Glomerular endothelial cell (primary cell): ENCODE data around the gene ADGRA3. TPM values are rescaled to one million over a fixed set of nuclear protein-coding genes. Genes with fewer than 3 reads are reported as not detected.

Experiments
- DNase-seq: peaks from one replicate; pipeline ENCODE4 v3.0.0-alpha.2; 2011; ENCODE audit warnings: low read depth, low spot score; ENCODE audit errors: extremely low read depth
- total RNA-seq: library from RNA; depleted of rRNA; stranded (reverse); fragments of >200 nt; gene quantifications from 2 replicates; pipeline ENCODE4 v1.2.3, GENCODE V29; 2015

Gene ADGRA3
- total RNA-seq: 15.4 and 19.2 TPM in 2 replicates

GRCh38 chr4:22515888-22516541 is at the start of gene ADGRA3:
TSS of gene ADGRA3 (minus strand) at chr4:22516066. CDS start at chr4:22515784, 282 bp downstream.
- DNase-seq: no peak

- DNase-seq: no peak
These were observed 40.6 kb upstream of the ADGRA3 start for GRCh38 chr4:22556495-22556894.

- no peak for DNase-seq
These were observed 38.8 kb upstream of the ADGRA3 start for GRCh38 chr4:22554670-22555069.

- no peak for DNase-seq
These were observed 37.7 kb upstream of the ADGRA3 start for GRCh38 chr4:22553560-22553959.

- DNase-seq: no peak
These were observed 36.9 kb upstream of the ADGRA3 start for GRCh38 chr4:22552812-22553211.

GRCh38 chr4:22551550-22551949 is 35.7 kb upstream of the ADGRA3 start:
- no peak for DNase-seq

GRCh38 chr4:22546299-22546698 is 30.4 kb upstream of the ADGRA3 start:
- DNase-seq: no peak

GRCh38 chr4:22539251-22539650 is 23.4 kb upstream of the ADGRA3 start:
- DNase-seq: no peak

GRCh38 chr4:22537864-22538263 is 22.0 kb upstream of the ADGRA3 start:
- DNase-seq: no peak

GRCh38 chr4:22534374-22534773 is 18.5 kb upstream of the ADGRA3 start:
- DNase-seq: no peak

GRCh38 chr4:22532896-22533295 is 17.0 kb upstream of the ADGRA3 start:
- DNase-seq: no peak

GRCh38 chr4:22532117-22532516 is 16.3 kb upstream of the ADGRA3 start:
- no peak for DNase-seq

GRCh38 chr4:22531311-22532019 is 15.6 kb upstream of the ADGRA3 start:
- no peak for DNase-seq

- DNase-seq: no peak
These were observed 9.0 kb upstream of the ADGRA3 start for GRCh38 chr4:22524895-22525294.

GRCh38 chr4:22522706-22523501 is 7.0 kb upstream of the ADGRA3 start:
- DNase-seq: no peak

GRCh38 chr4:22522206-22522605 is 6.3 kb upstream of the ADGRA3 start:
- DNase-seq: no peak

- no peak for DNase-seq
These were observed 5.4 kb upstream of the ADGRA3 start for GRCh38 chr4:22521240-22521639.

- no peak for DNase-seq
These were observed 550 bp downstream of the ADGRA3 start for GRCh38 chr4:22515145-22515887.

GRCh38 chr4:22514481-22514880 is 1.4 kb downstream of the ADGRA3 start:
- no peak for DNase-seq

GRCh38 chr4:22514001-22514400 is 1.9 kb downstream of the ADGRA3 start:
- DNase-seq: no peak

- no peak for DNase-seq
These were observed 3.6 kb downstream of the ADGRA3 start for GRCh38 chr4:22512306-22512705.
